ENCODE results near the gene CFAP53.
"Not testable (repeated sequence)": the region's sequence is repeated elsewhere in the genome, so short reads cannot be mapped to it uniquely, and the experiment has no call there.

Gene CFAP53

GRCh38 chr18:50266248-50266704, at the start of gene CFAP53:
TSS of gene CFAP53 (minus strand) at chr18:50266495. CDS start at chr18:50266404, 91 bp downstream.
- Histone ChIP-seq H3K4me3 (ENCODE audit: low read depth in 1 of 5, low read length in 5 of 5) (peak within 1 kb of the TSS; percentile 60 to 94 (median 92)), H3K9me3 (ENCODE audit: control insufficient read depth in 5 of 5, low read length in 5 of 5) (no peaks in the 10 kb centered on the region), H3K4me1 (ENCODE audit: control insufficient read depth in 5 of 5, insufficient read depth in 5 of 5, low read length in 5 of 5) (peaks cover 6 to 31% (median 20%) of the 10 kb centered on the region in 5 donors), H3K27me3 (ENCODE audit: control insufficient read depth in 5 of 5, insufficient read depth in 4 of 5, low read length in 5 of 5) (no peaks in the 10 kb centered on the region), H3K9ac (ENCODE audit: low read length in 5 of 5) (peak within 1 kb of the TSS in 4 of 5 donors; percentile 48 to 77 (median 57)), H3K36me3 (ENCODE audit: control insufficient read depth in 5 of 5, insufficient read depth in 5 of 5, low read length in 5 of 5) (peaks cover 7 to 24% (median 21%) of the 10 kb centered on the region in 5 donors), H3K27ac (ENCODE audit: low read depth, low read length) (peak within 1 kb of the TSS; percentile 80)

GRCh38 chr18:50315100-50315871, 49.0 kb upstream of the CFAP53 start:
- Histone ChIP-seq H3K27me3 (ENCODE audit: control insufficient read depth in 5 of 5, insufficient read depth in 4 of 5, low read length in 5 of 5) (peaks cover 0 to 9% (median 4%) of the 10 kb centered on the region in 5 donors), H3K4me3 (ENCODE audit: low read depth in 1 of 5, low read length in 5 of 5) (no peak overlapping the region), H3K9ac (ENCODE audit: low read length in 5 of 5) (no peak overlapping the region), H3K36me3 (ENCODE audit: control insufficient read depth in 5 of 5, insufficient read depth in 5 of 5, low read length in 5 of 5) (no peaks in the 10 kb centered on the region), H3K9me3 (ENCODE audit: control insufficient read depth in 5 of 5, low read length in 5 of 5) (no peaks in the 10 kb centered on the region), H3K4me1 (ENCODE audit: control insufficient read depth in 5 of 5, insufficient read depth in 5 of 5, low read length in 5 of 5) (no peaks in the 10 kb centered on the region), H3K27ac (ENCODE audit: low read depth, low read length) (no peak overlapping the region)

GRCh38 chr18:50313873-50314460, 47.7 kb upstream of the CFAP53 start:
- no peaks in the 10 kb centered on the region for H3K4me1 ChIP-seq (ENCODE audit: control insufficient read depth in 5 of 5, insufficient read depth in 5 of 5, low read length in 5 of 5)
- peaks cover 0 to 9% (median 4%) of the 10 kb centered on the region in 5 donors for H3K27me3 ChIP-seq (ENCODE audit: control insufficient read depth in 5 of 5, insufficient read depth in 4 of 5, low read length in 5 of 5)
- H3K9ac ChIP-seq (ENCODE audit: low read length in 5 of 5) = no peak overlapping the region
- no peaks in the 10 kb centered on the region for H3K36me3 ChIP-seq (ENCODE audit: control insufficient read depth in 5 of 5, insufficient read depth in 5 of 5, low read length in 5 of 5)
- no peak overlapping the region for H3K4me3 ChIP-seq (ENCODE audit: low read depth in 1 of 5, low read length in 5 of 5)
- no peaks in the 10 kb centered on the region for H3K9me3 ChIP-seq (ENCODE audit: control insufficient read depth in 5 of 5, low read length in 5 of 5)
- H3K27ac ChIP-seq (ENCODE audit: low read depth, low read length) = no peak overlapping the region

- no peaks in the 10 kb centered on the region for H3K36me3 ChIP-seq (ENCODE audit: control insufficient read depth in 5 of 5, insufficient read depth in 5 of 5, low read length in 5 of 5)
- H3K9me3 ChIP-seq (ENCODE audit: control insufficient read depth in 5 of 5, low read length in 5 of 5) = no peaks in the 10 kb centered on the region
- H3K4me3 ChIP-seq (ENCODE audit: low read depth in 1 of 5, low read length in 5 of 5) = no peak overlapping the region
- H3K27ac ChIP-seq (ENCODE audit: low read depth, low read length) = no peak overlapping the region
- H3K9ac ChIP-seq (ENCODE audit: low read length in 5 of 5) = no peak overlapping the region
- H3K27me3 ChIP-seq (ENCODE audit: control insufficient read depth in 5 of 5, insufficient read depth in 4 of 5, low read length in 5 of 5) = peaks cover 0 to 9% (median 4%) of the 10 kb centered on the region in 5 donors
- peaks cover 0 to 3% (median 1%) of the 10 kb centered on the region in 5 donors for H3K4me1 ChIP-seq (ENCODE audit: control insufficient read depth in 5 of 5, insufficient read depth in 5 of 5, low read length in 5 of 5)
Observed at GRCh38 chr18:50313031-50313607, 46.8 kb upstream of the CFAP53 start.

GRCh38 chr18:50312296-50313030, 46.2 kb upstream of the CFAP53 start:
- no peak overlapping the region for H3K9ac ChIP-seq (ENCODE audit: low read length in 5 of 5)
- H3K4me1 ChIP-seq (ENCODE audit: control insufficient read depth in 5 of 5, insufficient read depth in 5 of 5, low read length in 5 of 5) = peaks cover 2 to 9% (median 6%) of the 10 kb centered on the region in 5 donors
- H3K9me3 ChIP-seq (ENCODE audit: control insufficient read depth in 5 of 5, low read length in 5 of 5) = no peaks in the 10 kb centered on the region
- no peaks in the 10 kb centered on the region for H3K36me3 ChIP-seq (ENCODE audit: control insufficient read depth in 5 of 5, insufficient read depth in 5 of 5, low read length in 5 of 5)
- no peak overlapping the region for H3K27ac ChIP-seq (ENCODE audit: low read depth, low read length)
- H3K27me3 ChIP-seq (ENCODE audit: control insufficient read depth in 5 of 5, insufficient read depth in 4 of 5, low read length in 5 of 5) = peaks cover 0 to 9% (median 4%) of the 10 kb centered on the region in 5 donors
- no peak overlapping the region for H3K4me3 ChIP-seq (ENCODE audit: low read depth in 1 of 5, low read length in 5 of 5)

- Histone ChIP-seq H3K9ac (ENCODE audit: low read length in 5 of 5) (no peak overlapping the region), H3K27ac (ENCODE audit: low read depth, low read length) (no peak overlapping the region), H3K36me3 (ENCODE audit: control insufficient read depth in 5 of 5, insufficient read depth in 5 of 5, low read length in 5 of 5) (no peaks in the 10 kb centered on the region), H3K4me3 (ENCODE audit: low read depth in 1 of 5, low read length in 5 of 5) (no peak overlapping the region), H3K27me3 (ENCODE audit: control insufficient read depth in 5 of 5, insufficient read depth in 4 of 5, low read length in 5 of 5) (peaks cover 0 to 9% (median 4%) of the 10 kb centered on the region in 5 donors), H3K9me3 (ENCODE audit: control insufficient read depth in 5 of 5, low read length in 5 of 5) (no peaks in the 10 kb centered on the region), H3K4me1 (ENCODE audit: control insufficient read depth in 5 of 5, insufficient read depth in 5 of 5, low read length in 5 of 5) (peaks cover 2 to 16% (median 12%) of the 10 kb centered on the region in 5 donors)
Observed at GRCh38 chr18:50311650-50312049, 45.4 kb upstream of the CFAP53 start.

GRCh38 chr18:50310080-50310479, 43.8 kb upstream of the CFAP53 start:
- peaks cover 2 to 16% (median 12%) of the 10 kb centered on the region in 5 donors for H3K4me1 ChIP-seq (ENCODE audit: control insufficient read depth in 5 of 5, insufficient read depth in 5 of 5, low read length in 5 of 5)
- no peaks in the 10 kb centered on the region for H3K9me3 ChIP-seq (ENCODE audit: control insufficient read depth in 5 of 5, low read length in 5 of 5)
- no peak overlapping the region for H3K9ac ChIP-seq (ENCODE audit: low read length in 5 of 5)
- no peaks in the 10 kb centered on the region for H3K36me3 ChIP-seq (ENCODE audit: control insufficient read depth in 5 of 5, insufficient read depth in 5 of 5, low read length in 5 of 5)
- no peak overlapping the region for H3K27ac ChIP-seq (ENCODE audit: low read depth, low read length)
- H3K4me3 ChIP-seq (ENCODE audit: low read depth in 1 of 5, low read length in 5 of 5) = no peak overlapping the region
- peaks cover 0 to 4% (median 0%) of the 10 kb centered on the region in 5 donors for H3K27me3 ChIP-seq (ENCODE audit: control insufficient read depth in 5 of 5, insufficient read depth in 4 of 5, low read length in 5 of 5)

- H3K27ac ChIP-seq (ENCODE audit: low read depth, low read length); H3K9ac ChIP-seq (ENCODE audit: low read length in 5 of 5); H3K9me3 ChIP-seq (ENCODE audit: control insufficient read depth in 5 of 5, low read length in 5 of 5); H3K27me3 ChIP-seq (ENCODE audit: control insufficient read depth in 5 of 5, insufficient read depth in 4 of 5, low read length in 5 of 5); H3K36me3 ChIP-seq (ENCODE audit: control insufficient read depth in 5 of 5, insufficient read depth in 5 of 5, low read length in 5 of 5); H3K4me3 ChIP-seq (ENCODE audit: low read depth in 1 of 5, low read length in 5 of 5): not testable (repeated sequence)
- H3K4me1 ChIP-seq (ENCODE audit: control insufficient read depth in 5 of 5, insufficient read depth in 5 of 5, low read length in 5 of 5) = peaks cover 2 to 16% (median 12%) of the 10 kb centered on the region in 5 donors
Observed at GRCh38 chr18:50308851-50309250, 42.6 kb upstream of the CFAP53 start.

- Histone ChIP-seq H3K36me3 (ENCODE audit: control insufficient read depth in 5 of 5, insufficient read depth in 5 of 5, low read length in 5 of 5) (no peaks in the 10 kb centered on the region), H3K27ac (ENCODE audit: low read depth, low read length) (no peak overlapping the region), H3K9ac (ENCODE audit: low read length in 5 of 5) (peak overlapping the region in 4 of 5 donors; percentile 16 to 68 (median 63)), H3K4me3 (ENCODE audit: low read depth in 1 of 5, low read length in 5 of 5) (peak overlapping the region; percentile 63 to 86 (median 70)), H3K9me3 (ENCODE audit: control insufficient read depth in 5 of 5, low read length in 5 of 5) (no peaks in the 10 kb centered on the region), H3K27me3 (ENCODE audit: control insufficient read depth in 5 of 5, insufficient read depth in 4 of 5, low read length in 5 of 5) (peaks cover 0 to 4% (median 3%) of the 10 kb centered on the region in 5 donors), H3K4me1 (ENCODE audit: control insufficient read depth in 5 of 5, insufficient read depth in 5 of 5, low read length in 5 of 5) (peaks cover 2 to 16% (median 12%) of the 10 kb centered on the region in 5 donors)
Observed at GRCh38 chr18:50307738-50308470, 41.6 kb upstream of the CFAP53 start.
